NT2/D1 (cell line): ENCODE results near the gene ADCY7.

Experiments
- SUZ12 ChIP-seq: IDR thresholded peaks from 2 replicates; pipeline ENCODE4 v1.6.1; 2011; ENCODE audit not compliant: insufficient read length, insufficient read depth; ENCODE audit errors: extremely low read depth
- YY1 ChIP-seq: IDR thresholded peaks from 2 replicates; pipeline ENCODE4 v1.6.1; 2011; ENCODE audit not compliant: insufficient read length, insufficient read depth

GRCh38 chr16:50359626-50360025, 93.3 kb downstream of the ADCY7 start:
- no peak for TF ChIP-seq SUZ12
- no peak for TF ChIP-seq YY1
